Activated CD8-positive, alpha-beta memory T cell treated with anti-CD3 and anti-CD28 coated beads, Interleukin-2, amount 50 U/mL, for 4 hours (primary cell): ENCODE measurements around the gene MTG1.
"Not testable (repeated sequence)": the region's sequence is repeated elsewhere in the genome, so short reads cannot be mapped to it uniquely, and the experiment has no call there.

Source experiments
- DNase-seq: peaks from one replicate; pipeline ENCODE4 v3.0.0-alpha.2; 2020

MTG1 gene

DNA sequence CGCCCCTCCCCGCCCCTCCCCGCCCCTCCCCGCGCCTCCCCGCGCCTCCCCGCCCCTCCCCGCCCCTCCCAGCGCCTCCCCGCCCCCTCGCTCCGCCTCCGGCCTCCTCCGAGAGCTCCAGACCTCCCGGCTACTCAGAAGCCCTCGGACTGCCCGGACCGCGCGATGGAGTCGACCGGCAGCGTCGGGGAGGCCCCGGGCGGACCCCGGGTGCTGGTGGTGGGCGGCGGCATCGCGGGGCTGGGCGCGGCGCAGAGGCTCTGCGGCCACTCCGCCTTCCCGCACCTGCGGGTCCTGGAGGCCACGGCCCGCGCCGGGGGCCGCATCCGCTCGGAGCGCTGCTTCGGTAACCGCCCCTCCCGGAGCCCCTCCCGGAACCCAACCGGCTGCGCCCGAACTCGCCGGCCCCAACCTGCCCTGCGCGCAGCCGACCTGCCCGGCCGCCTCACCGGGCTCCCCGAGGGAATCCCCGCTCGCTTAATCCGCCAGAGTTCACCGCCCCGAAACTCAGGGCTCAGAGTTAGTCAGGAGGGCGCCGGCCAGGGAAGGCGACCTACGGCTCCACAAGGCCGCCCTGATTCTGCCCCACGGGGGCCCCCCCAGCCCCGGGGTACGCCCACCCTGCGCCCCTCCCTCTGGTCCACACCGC lies 14.7 kb upstream of the MTG1 start, which contains the start of gene PAOX:
Gene PAOX (plus strand): TSS at position 111 of the 649 bp plus-strand sequence. CDS start 55 bp downstream, at position 166.
- DNase-seq = peak; percentile 65

- DNase-seq = no peak
Observed at GRCh38 chr10:133379801-133380666, 13.9 kb upstream of the MTG1 start.

- DNase-seq = no peak
Observed at GRCh38 chr10:133381036-133381435, 12.9 kb upstream of the MTG1 start.

GRCh38 chr10:133383551-133383950 lies 10.4 kb upstream of the MTG1 start:
- no peak for DNase-seq

GRCh38 chr10:133384071-133384470 lies 9.9 kb upstream of the MTG1 start:
- no peak for DNase-seq

GRCh38 chr10:133385214-133385613 lies 8.7 kb upstream of the MTG1 start:
- DNase-seq = no peak

DNA sequence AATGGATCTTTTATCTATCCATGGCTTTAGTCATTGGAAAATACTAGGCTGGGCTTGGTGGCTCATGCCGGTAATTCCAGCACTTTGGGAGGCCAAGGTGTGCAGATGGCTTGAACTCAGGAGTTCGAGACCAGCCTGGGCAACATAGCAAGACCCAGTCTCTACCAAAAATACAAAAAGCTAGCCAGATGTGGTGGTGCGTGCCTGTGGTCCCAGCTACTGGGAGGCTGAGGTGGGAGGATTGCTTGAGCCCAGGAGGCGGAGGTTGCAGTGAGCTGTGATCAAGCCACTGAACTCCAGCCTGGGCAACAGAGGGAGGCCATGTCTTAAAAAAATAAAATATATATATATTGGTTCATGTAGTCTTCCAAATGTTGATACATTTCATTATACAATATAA lies 7.0 kb upstream of the MTG1 start:
- not testable (repeated sequence) for DNase-seq

GRCh38 chr10:133388236-133388972 lies 5.6 kb upstream of the MTG1 start:
- no peak for DNase-seq

- DNase-seq = no peak
Observed at GRCh38 chr10:133388973-133389818, 4.8 kb upstream of the MTG1 start.

- DNase-seq = no peak
Observed at GRCh38 chr10:133390597-133391248, 3.2 kb upstream of the MTG1 start.

DNA sequence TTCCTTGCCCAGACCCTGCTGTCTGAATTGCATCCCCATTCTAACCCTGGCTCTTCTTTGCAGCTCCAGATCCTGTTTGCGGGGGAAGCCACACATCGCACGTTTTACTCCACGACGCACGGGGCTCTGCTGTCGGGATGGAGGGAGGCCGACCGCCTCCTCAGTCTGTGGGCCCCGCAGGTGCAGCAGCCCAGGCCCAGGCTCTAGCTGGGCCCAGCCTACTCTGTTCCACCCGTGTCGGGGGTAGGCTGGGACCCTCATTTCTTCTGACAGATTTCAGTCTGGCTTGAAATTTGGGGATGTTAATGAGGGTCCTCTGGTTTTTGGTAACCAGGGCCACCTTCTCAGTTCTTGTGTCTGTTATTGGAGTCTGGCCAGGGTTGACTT lies 2.7 kb upstream of the MTG1 start:
- DNase-seq = no peak

DNA sequence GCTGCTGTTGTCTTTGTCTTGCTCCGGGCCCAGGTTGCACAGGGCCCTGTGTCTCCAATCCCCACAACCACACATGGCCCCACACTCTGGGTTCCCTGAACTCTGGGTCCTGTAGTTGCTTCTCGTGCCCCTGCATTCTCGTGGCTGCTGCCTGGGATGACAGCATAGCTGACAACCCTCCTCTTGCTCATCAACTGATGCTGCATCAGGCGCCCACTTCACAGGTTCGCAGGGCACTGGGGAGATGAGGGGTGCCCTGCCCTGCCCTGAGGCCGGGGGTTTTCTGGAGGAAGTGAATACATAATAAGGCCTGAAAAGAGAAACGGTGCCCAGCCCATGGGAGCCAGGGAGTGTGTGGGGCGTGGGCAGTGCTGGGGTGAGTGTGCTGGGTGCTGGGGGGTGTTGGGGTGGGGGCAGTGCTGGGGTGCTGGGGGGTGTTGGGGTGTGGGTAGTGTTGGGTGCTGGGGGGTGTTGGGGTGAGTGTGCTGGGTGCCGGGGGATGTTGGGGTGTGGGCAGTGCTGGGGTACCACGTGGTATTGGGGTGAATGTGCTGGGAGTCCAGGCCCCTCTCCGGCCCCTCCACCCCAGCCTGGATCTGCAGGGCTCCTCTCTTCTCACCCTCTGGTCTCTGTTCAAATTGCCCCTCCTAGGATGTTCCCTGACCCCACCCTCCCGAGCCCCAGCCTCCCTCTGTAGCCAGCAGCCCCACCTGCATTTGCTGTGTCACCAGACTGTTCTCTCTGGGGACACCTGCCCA lies 2.0 kb upstream of the MTG1 start:
- DNase-seq = no peak

- DNase-seq = no peak
Observed at GRCh38 chr10:133393401-133394063, 425 bp upstream of the MTG1 start.

DNA sequence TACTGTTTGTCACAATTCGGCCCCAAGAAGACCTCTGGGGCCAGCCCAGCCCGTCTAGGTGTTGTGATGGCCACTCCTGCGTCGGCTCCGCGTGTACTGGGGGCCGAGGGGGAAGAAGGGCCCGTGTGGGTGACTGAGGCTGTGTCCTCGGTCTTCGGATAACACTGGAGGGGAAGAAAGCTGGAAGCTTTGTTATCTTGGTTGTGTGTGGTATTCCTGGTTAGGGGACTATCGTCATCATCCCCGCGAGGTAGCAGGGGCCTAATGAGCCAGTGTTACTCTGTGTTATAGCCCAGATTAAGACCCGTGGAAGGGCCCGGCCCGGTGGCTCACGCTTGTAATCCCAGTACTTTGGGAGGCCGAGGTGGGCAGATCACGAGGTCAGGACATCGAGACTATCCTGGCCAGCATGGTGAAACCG lies 854 bp downstream of the MTG1 start:
- no peak for DNase-seq

DNA sequence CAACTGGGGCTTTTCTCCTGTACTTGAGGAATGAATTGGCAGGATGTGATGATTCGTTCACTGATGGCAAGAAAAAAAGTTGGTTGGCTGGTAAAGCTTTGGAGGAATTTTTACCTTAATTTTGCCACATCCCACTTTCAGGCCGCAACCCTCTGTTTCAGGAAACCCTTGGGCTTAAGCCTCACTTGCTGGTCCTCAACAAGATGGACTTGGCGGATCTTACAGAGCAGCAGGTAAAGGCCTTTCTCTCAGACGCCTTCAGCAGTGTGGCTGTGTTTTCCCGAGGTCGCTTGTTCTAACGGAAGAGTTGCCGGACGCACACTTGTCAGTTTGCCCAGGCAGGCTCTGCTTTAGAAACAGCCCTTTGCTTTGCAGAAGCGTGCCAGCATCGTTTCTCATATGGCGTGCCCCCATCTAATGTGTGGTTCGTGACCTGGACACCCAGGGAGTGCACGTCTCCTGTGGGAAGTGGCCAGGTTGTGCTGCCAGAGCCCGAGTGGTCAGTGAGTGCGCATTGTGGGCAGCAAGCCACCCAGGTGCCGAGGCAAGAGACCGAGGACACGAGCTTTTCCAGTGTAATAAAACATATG lies 2.2 kb downstream of the MTG1 start:
- no peak for DNase-seq

DNA sequence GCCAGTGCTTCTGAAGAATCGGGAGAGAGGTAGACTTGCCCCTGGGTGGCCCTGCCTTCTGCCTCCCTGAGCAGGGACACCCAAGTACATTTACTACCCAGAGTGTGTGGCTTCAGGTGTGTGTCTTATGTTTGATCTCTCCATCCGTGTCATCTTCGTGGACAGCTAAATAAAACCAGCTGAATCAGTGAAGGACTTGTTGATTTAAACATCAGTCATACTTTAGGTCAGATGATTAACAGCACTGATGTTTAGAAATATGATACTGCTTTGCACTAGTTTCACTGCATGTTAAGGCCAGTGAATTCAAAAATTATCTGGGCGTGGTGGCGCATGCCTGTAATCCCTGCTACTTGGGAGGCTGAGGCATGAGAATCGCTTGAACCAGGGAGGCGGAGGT lies 4.0 kb downstream of the MTG1 start:
- no peak for DNase-seq

- DNase-seq = no peak
Observed at GRCh38 chr10:133399123-133399601, 5.2 kb downstream of the MTG1 start.

GRCh38 chr10:133400624-133401424 lies 6.9 kb downstream of the MTG1 start:
- DNase-seq = no peak

GRCh38 chr10:133401500-133401899 lies 7.5 kb downstream of the MTG1 start:
- DNase-seq = no peak
